Activated CD8-positive, alpha-beta T cell treated with anti-CD3 and anti-CD28 coated beads for 36 hours (primary cell): ENCODE measurements around the gene CNTD1. TPM values are rescaled to one million over a fixed set of nuclear protein-coding genes. Genes with fewer than 3 reads are reported as not detected.

ENCODE experiments used
- ATAC-seq: fragments of 200-7000 bp; cut with Tn5 transposase; one replicate; pipeline ENCODE4 v1.10.0; 2021; ENCODE audit warnings: mild to moderate bottlenecking, moderate library complexity
- CTCF ChIA-PET: fragments of 350-600 bp; sonication (Branson Sonifier 250); formaldehyde crosslinking; loops from one replicate; lab custom pipeline; 2021; ENCODE audit warnings: antibody characterized with exemption; lab: Charles Lee
- POLR2A ChIA-PET: fragments of 350-600 bp; sonication (Branson Sonifier 250); formaldehyde crosslinking; loops from one replicate; lab custom pipeline; 2021; ENCODE audit warnings: antibody characterized with exemption; lab: Charles Lee
- DNase-seq: peaks from one replicate; pipeline ENCODE4 v3.0.0-alpha.2; 2020
- H3K27ac Mint-ChIP-seq: one replicate; pipeline ENCODE4 v1.8.0; 2021; ENCODE audit warnings: mild to moderate bottlenecking, mixed read lengths
- H3K27me3 Mint-ChIP-seq: one replicate; pipeline ENCODE4 v1.8.0; 2021; ENCODE audit warnings: mixed read lengths
- H3K36me3 Mint-ChIP-seq: one replicate; pipeline ENCODE4 v1.8.0; 2021; ENCODE audit warnings: low read depth, mixed read lengths
- H3K4me1 Mint-ChIP-seq: one replicate; pipeline ENCODE4 v1.8.0; 2021; ENCODE audit warnings: low read depth, mixed read lengths
- H3K4me3 Mint-ChIP-seq: one replicate; pipeline ENCODE4 v1.8.0; 2021; ENCODE audit warnings: mild to moderate bottlenecking, moderate library complexity, mixed read lengths
- H3K9me3 Mint-ChIP-seq: one replicate; pipeline ENCODE4 v1.8.0; 2021; ENCODE audit warnings: mixed read lengths
- CTCF ChIP-seq: fragments of 200-600 bp; IDR thresholded peaks from one replicate; pipeline ENCODE4 v1.8.0; 2022; ENCODE audit warnings: antibody characterized with exemption, mild to moderate bottlenecking
- intact Hi-C: fragments of 100-400 bp; cut with micrococcal nuclease; formaldehyde crosslinking; loops from one replicate; pipeline ENCODE4 v1.10.0; 2022
- total RNA-seq, 2 experiments: library from RNA; stranded (reverse); gene quantifications; one replicate each; pipeline ENCODE4 v1.2.3, GENCODE V29; 2021

Gene CNTD1
- total RNA-seq, 2 experiments from 2014 or later: 0.23 TPM; not detected in 1

GRCh38 chr17:42809250-42809649 is 10.6 kb downstream of the CNTD1 start:
- H3K27me3 Mint-ChIP-seq: no peaks in the 10 kb centered on the region
- intact Hi-C loops: no loop called here
- CTCF ChIA-PET: interaction anchor here (0.7 to 2.0 kb wide), 5 partner anchors 10 to 198 kb away, joined by 3 to 5 read pairs (median 3); no protein-coding TSS in a partner anchor
- no peaks in the 10 kb centered on the region for H3K9me3 Mint-ChIP-seq
- no peak overlapping the region for H3K4me3 Mint-ChIP-seq
- H3K4me1 Mint-ChIP-seq: no peaks in the 10 kb centered on the region
- DNase-seq: no peak
- no peak overlapping the region for H3K27ac Mint-ChIP-seq
- H3K36me3 Mint-ChIP-seq: peaks cover 18% of the 10 kb centered on the region
- no peak for ATAC-seq
- POLR2A ChIA-PET: interaction anchor here (0.6 to 1.5 kb wide), 2 partner anchors 156 to 169 kb away, joined by 3 read pairs; no protein-coding TSS in a partner anchor
- TF ChIP-seq CTCF: no peak

GRCh38 chr17:42814633-42815399 is 16.2 kb downstream of the CNTD1 start:
- no peak overlapping the region for H3K4me3 Mint-ChIP-seq
- intact Hi-C loops: no loop called here
- DNase-seq (no peak), ATAC-seq (no peak)
- no peak overlapping the region for H3K27ac Mint-ChIP-seq
- no peaks in the 10 kb centered on the region for H3K27me3 Mint-ChIP-seq
- ChIA-PET CTCF (interaction anchor here (0.9 to 2.5 kb wide), 5 partner anchors 9 to 183 kb away, joined by 3 to 13 read pairs (median 5); partner anchors contain the start of genes BECN1 and RPL27), POLR2A (interaction anchor here (1.0 to 1.6 kb wide), 3 partner anchors 8 to 30 kb away, joined by 3 to 4 read pairs (median 4); partner anchors contain the start of genes CNTD1 and COA3)
- no peak for TF ChIP-seq CTCF
- no peaks in the 10 kb centered on the region for H3K9me3 Mint-ChIP-seq
- peaks cover 49% of the 10 kb centered on the region for H3K36me3 Mint-ChIP-seq
- peaks cover 4% of the 10 kb centered on the region for H3K4me1 Mint-ChIP-seq

- DNase-seq (no peak), ATAC-seq (no peak)
- H3K27ac Mint-ChIP-seq: no peak overlapping the region
- peaks cover 23% of the 10 kb centered on the region for H3K4me1 Mint-ChIP-seq
- H3K27me3 Mint-ChIP-seq: no peaks in the 10 kb centered on the region
- CTCF ChIA-PET: interaction anchor here (0.7 to 5.1 kb wide), 9 partner anchors 12 to 134 kb away, joined by 3 to 36 read pairs (median 5); partner anchors contain the start of gene VPS25
- peaks cover 52% of the 10 kb centered on the region for H3K36me3 Mint-ChIP-seq
- H3K9me3 Mint-ChIP-seq: no peaks in the 10 kb centered on the region
- intact Hi-C loops: no loop called here
- no peak for TF ChIP-seq CTCF
- POLR2A ChIA-PET: interaction anchor here (0.8 to 1.3 kb wide), 4 partner anchors 11 to 44 kb away, joined by 3 to 10 read pairs (median 3); partner anchors contain the start of gene PSME3
- no peak overlapping the region for H3K4me3 Mint-ChIP-seq
These were observed 19.2 kb downstream of the CNTD1 start for GRCh38 chr17:42817866-42818265.

GRCh38 chr17:42818379-42818778 is 19.7 kb downstream of the CNTD1 start:
- peaks cover 52% of the 10 kb centered on the region for H3K36me3 Mint-ChIP-seq
- ChIA-PET POLR2A (interaction anchor here (1.0 to 1.4 kb wide), 5 partner anchors 14 to 549 kb away, joined by 3 to 10 read pairs (median 3); partner anchors contain the start of gene PSME3), CTCF (interaction anchor here (0.7 to 5.1 kb wide), 8 partner anchors 13 to 134 kb away, joined by 3 to 36 read pairs (median 5); partner anchors contain the start of gene VPS25)
- H3K4me1 Mint-ChIP-seq: peaks cover 24% of the 10 kb centered on the region
- no peak overlapping the region for H3K4me3 Mint-ChIP-seq
- no peaks in the 10 kb centered on the region for H3K9me3 Mint-ChIP-seq
- ATAC-seq (no peak), DNase-seq (no peak)
- no peak overlapping the region for H3K27ac Mint-ChIP-seq
- TF ChIP-seq CTCF: no peak
- H3K27me3 Mint-ChIP-seq: no peaks in the 10 kb centered on the region
- intact Hi-C loops: no loop called here
